SK-N-SH (cell line): ENCODE results near the gene C11orf68. TPM values are rescaled to one million over a fixed set of nuclear protein-coding genes. Genes with fewer than 3 reads are reported as not detected.
A peak's percentile ranks its signal among the peaks of the same experiment; 100 is the strongest.

Experiments used
- CTCF ChIA-PET: fragments of 300-600, 350-600 bp; formaldehyde crosslinking; extraction: SDS; loops from one replicate; lab custom pipeline; 2021; lab: Yijun Ruan, JAX
- POLR2A ChIA-PET: fragments of 350-600 bp; sonication (Branson Sonifier 250); formaldehyde crosslinking; extraction: SDS; loops from one replicate; lab custom pipeline; 2020; ENCODE audit warnings: antibody characterized with exemption, inconsistent platforms; lab: Yijun Ruan, JAX
- DNase-seq: peaks from one replicate; pipeline ENCODE4 v3.0.0; 2012
- H2AFZ ChIP-seq: fragments of 200-600 bp; sonication (generic); 2 replicates; pipeline ENCODE4 v1.8.1; 2016; ENCODE audit warnings: antibody characterized with exemption, mild to moderate bottlenecking, low read depth
- H3F3A ChIP-seq: fragments of 200-600 bp; sonication (generic); replicated peaks from 2 replicates; pipeline ENCODE3; 2016; ENCODE audit warnings: antibody characterized with exemption, mild to moderate bottlenecking; ENCODE audit not compliant: insufficient read depth
- H3K27ac ChIP-seq, 2 experiments: fragments of 200-500 bp in 1 of 2; fragments of 200-600 bp in 1 of 2; sonication (Bioruptor generic) in 1 of 2; sonication (generic), shearing (Covaris generic) in 1 of 2; 2 replicates each; pipeline versions ENCODE4 v1.5.1 to v1.6.1; 2014 to 2016; ENCODE audit warnings: low read depth in 2 of 2, inconsistent platforms in 1 of 2, low read length in 1 of 2, mild to moderate bottlenecking in 1 of 2, mixed read lengths in 1 of 2
- H3K27me3 ChIP-seq: fragments of 200-600 bp; sonication (generic), shearing (Covaris generic); 2 replicates; pipeline ENCODE4 v1.6.1; 2016; ENCODE audit warnings: mixed run types; ENCODE audit not compliant: insufficient read depth
- H3K36me3 ChIP-seq, 2 experiments: fragments of 200-500 bp in 1 of 2; fragments of 200-600 bp in 1 of 2; sonication (Bioruptor generic) in 1 of 2; sonication (generic) in 1 of 2; replicated peaks in 1 of 2; 2 replicates each; pipeline versions ENCODE3 to v1.5.1; 2014 to 2016; ENCODE audit warnings: low read length in 1 of 2, mild to moderate bottlenecking in 1 of 2; ENCODE audit not compliant: insufficient read depth in 2 of 2, control insufficient read depth in 1 of 2
- H3K4me1 ChIP-seq, 2 experiments: fragments of 200-500 bp in 1 of 2; fragments of 200-600 bp in 1 of 2; sonication (Bioruptor generic) in 1 of 2; sonication (generic), shearing (Covaris generic) in 1 of 2; 2 replicates each; pipeline versions ENCODE4 v1.5.1 to v1.6.1; 2014 to 2016; ENCODE audit warnings: low read depth in 1 of 2, low read length in 1 of 2, mixed run types in 1 of 2; ENCODE audit not compliant: insufficient read depth in 2 of 2, control insufficient read depth in 1 of 2
- H3K4me2 ChIP-seq: fragments of 200-600 bp; sonication (generic), shearing (Covaris generic); 2 replicates; pipeline ENCODE4 v1.6.1; 2017; ENCODE audit warnings: mixed run types
- H3K4me3 ChIP-seq, 2 experiments: fragments of 200-500 bp in 1 of 2; fragments of 200-600 bp in 1 of 2; sonication (Bioruptor generic) in 1 of 2; sonication (generic), shearing (Covaris generic) in 1 of 2; 2 replicates each; pipeline versions ENCODE4 v1.5.1 to v1.8.1; 2014 to 2016; ENCODE audit warnings: low read depth in 2 of 2, inconsistent platforms in 1 of 2, low read length in 1 of 2, mild to moderate bottlenecking in 1 of 2, mixed read lengths in 1 of 2, moderate library complexity in 1 of 2
- H3K79me2 ChIP-seq: fragments of 200-600 bp; sonication (generic); 2 replicates; pipeline ENCODE4 v1.8.1; 2017; ENCODE audit warnings: mild to moderate bottlenecking; ENCODE audit not compliant: insufficient read depth
- H3K9ac ChIP-seq: fragments of 200-600 bp; sonication (generic); 2 replicates; pipeline ENCODE4 v1.6.1; 2017; ENCODE audit warnings: mixed run types
- H3K9me2 ChIP-seq: fragments of 200-600 bp; sonication (generic); 2 replicates; pipeline ENCODE4 v1.6.1; 2017; ENCODE audit warnings: mixed run types
- H3K9me3 ChIP-seq: fragments of 200-600 bp; sonication (generic); 2 replicates; pipeline ENCODE4 v1.6.1; 2017; ENCODE audit warnings: mixed run types, mild to moderate bottlenecking, moderate library complexity
- H4K20me1 ChIP-seq: fragments of 200-600 bp; sonication (generic); 2 replicates; pipeline ENCODE4 v1.6.1; 2017; ENCODE audit warnings: mild to moderate bottlenecking, mixed run types; ENCODE audit not compliant: insufficient read depth
- CHD2 ChIP-seq: fragments of 150-350 bp; IDR thresholded peaks from 2 replicates; pipeline ENCODE4 v1.6.1; 2018; ENCODE audit warnings: low read length; ENCODE audit not compliant: partially characterized antibody
- EP300 ChIP-seq, 2 experiments: IDR thresholded peaks; 2 replicates each; pipeline versions ENCODE4 v1.4.0 to v1.6.1; 2012; ENCODE audit warnings: borderline replicate concordance in 1 of 2, low read depth in 1 of 2, low read length in 1 of 2
- GABPA ChIP-seq: IDR thresholded peaks from 2 replicates; pipeline ENCODE4 v1.4.0; 2012; ENCODE audit warnings: low read depth, mild to moderate bottlenecking
- GATA2 ChIP-seq: sonication (generic); formaldehyde crosslinking; IDR thresholded peaks from 2 replicates; pipeline ENCODE4 v1.5.0; 2020; ENCODE audit warnings: mild to moderate bottlenecking, missing genetic modification reagents
- JUND ChIP-seq: IDR thresholded peaks from 2 replicates; pipeline ENCODE4 v1.4.0; 2012
- MEF2A ChIP-seq: IDR thresholded peaks from 2 replicates; pipeline ENCODE4 v1.4.0; 2012; ENCODE audit warnings: low read depth, borderline replicate concordance
- MXI1 ChIP-seq: IDR thresholded peaks from 2 replicates; pipeline ENCODE4 v1.6.1; 2012; ENCODE audit warnings: mild to moderate bottlenecking, low read depth, low read length, improper control_type of control experiment
- POLR2AphosphoS5 ChIP-seq: IDR thresholded peaks from 2 replicates; pipeline ENCODE4 v1.6.1; 2012; ENCODE audit warnings: low read depth, low read length
- RCOR1 ChIP-seq: fragments of 150-350 bp; IDR thresholded peaks from 2 replicates; pipeline ENCODE4 v1.6.1; 2017; ENCODE audit warnings: antibody characterized with exemption, low read length
- RFX5 ChIP-seq: IDR thresholded peaks from 2 replicates; pipeline ENCODE4 v1.6.1; 2012; ENCODE audit warnings: mild to moderate bottlenecking, improper control_type of control experiment, low read length
- SIN3A ChIP-seq: IDR thresholded peaks from 2 replicates; pipeline ENCODE4 v1.6.1; 2012; ENCODE audit warnings: low read depth, mild to moderate bottlenecking, low read length, moderate library complexity, borderline replicate concordance
- SMC3 ChIP-seq: IDR thresholded peaks from 2 replicates; pipeline ENCODE4 v1.6.1; 2012; ENCODE audit warnings: low read depth, low read length, improper control_type of control experiment
- TAF1 ChIP-seq: IDR thresholded peaks from 2 replicates; pipeline ENCODE4 v1.6.1; 2012; ENCODE audit warnings: low read depth, mild to moderate bottlenecking, low read length, moderate library complexity, borderline replicate concordance
- TCF12 ChIP-seq: IDR thresholded peaks from 2 replicates; pipeline ENCODE4 v1.4.0; 2012
- YY1 ChIP-seq: IDR thresholded peaks from 2 replicates; pipeline ENCODE4 v1.4.0; 2012; ENCODE audit warnings: low read depth, mild to moderate bottlenecking
- WGBS: methylation state at CpG from one replicate; pipeline ENCODE4 v1.1.6; 2017; ENCODE audit warnings: low lambda C conversion rate; 5-methylcytosine and 5-hydroxymethylcytosine counted together
- polyA plus RNA-seq, 3 experiments: library from polyadenylated mRNA; depleted of rRNA; stranded (reverse); fragments of >200 nt; gene quantifications; 2 replicates each; pipeline ENCODE4 v1.2.3, GENCODE V29; 2012
- TF ChIP-seq, protein P1 (sequence below): IDR thresholded peaks from 2 replicates; pipeline ENCODE4; 2012
- TF ChIP-seq, protein P2 (sequence below): IDR thresholded peaks from 2 replicates; pipeline ENCODE4 v1.4.0; 2012; ENCODE audit warnings: low read depth, borderline replicate concordance

C11orf68 gene
- polyA plus RNA-seq, 1 of the 3 experiments (the other 2 are of a cell fraction): 65.3 TPM

DNA sequence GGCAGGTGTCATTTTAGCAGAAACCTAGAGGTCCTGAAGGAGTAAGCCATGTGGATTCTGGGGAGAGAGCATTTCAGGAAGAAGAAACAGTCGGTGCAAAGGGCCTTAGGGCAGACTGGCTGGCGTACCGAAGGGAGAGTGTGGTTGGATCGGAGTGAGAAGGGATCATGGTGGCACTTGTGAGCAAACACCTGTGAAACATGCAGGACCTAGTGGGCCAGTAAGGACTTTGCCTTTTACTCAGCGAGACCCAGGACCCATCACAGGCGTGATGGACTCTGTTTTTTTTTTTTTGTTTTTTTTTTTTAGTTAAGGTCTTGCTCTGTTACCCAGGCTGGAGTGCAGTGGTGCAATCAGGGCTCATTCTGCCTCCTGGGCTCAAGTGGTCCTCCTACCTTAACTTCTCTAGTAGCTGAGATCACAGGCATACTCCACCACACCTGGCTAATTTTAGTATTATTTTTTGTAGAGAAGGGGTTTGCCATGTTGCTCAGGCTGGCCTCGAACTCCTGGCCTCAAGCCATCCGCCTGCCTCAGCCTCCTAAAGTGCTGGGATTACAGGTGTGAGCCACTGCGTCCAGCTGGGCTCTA, 23.0 kb upstream of the C11orf68 start:
- H3K4me1 ChIP-seq: peaks cover 0 to 12% of the 10 kb centered on the region in 2 experiments; a peak in 2 of 4 replicates
- POLR2A ChIA-PET: no interaction called here
- peaks cover 12% of the 10 kb centered on the region for H3F3A ChIP-seq
- H3K4me3 ChIP-seq: no peak overlapping the region
- H3K27me3 ChIP-seq: no peaks in the 10 kb centered on the region
- H2AFZ ChIP-seq: peak overlapping the region; percentile 80
- TF ChIP-seq POLR2AphosphoS5: no peak
- no peak for TF ChIP-seq MEF2A
- TF ChIP-seq SIN3A: no peak
- TF ChIP-seq TAF1: no peak
- TF ChIP-seq RCOR1: no peak
- no peak for TF ChIP-seq TCF12
- no peak for TF ChIP-seq CHD2
- TF ChIP-seq, protein P1, sequence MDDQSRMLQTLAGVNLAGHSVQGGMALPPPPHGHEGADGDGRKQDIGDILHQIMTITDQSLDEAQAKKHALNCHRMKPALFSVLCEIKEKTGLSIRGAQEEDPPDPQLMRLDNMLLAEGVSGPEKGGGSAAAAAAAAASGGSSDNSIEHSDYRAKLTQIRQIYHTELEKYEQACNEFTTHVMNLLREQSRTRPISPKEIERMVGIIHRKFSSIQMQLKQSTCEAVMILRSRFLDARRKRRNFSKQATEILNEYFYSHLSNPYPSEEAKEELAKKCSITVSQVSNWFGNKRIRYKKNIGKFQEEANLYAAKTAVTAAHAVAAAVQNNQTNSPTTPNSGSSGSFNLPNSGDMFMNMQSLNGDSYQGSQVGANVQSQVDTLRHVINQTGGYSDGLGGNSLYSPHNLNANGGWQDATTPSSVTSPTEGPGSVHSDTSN: no peak
- TF ChIP-seq GATA2: no peak
- no peak for TF ChIP-seq GABPA
- TF ChIP-seq JUND: no peak
- TF ChIP-seq MXI1: no peak
- TF ChIP-seq RFX5: no peak
- TF ChIP-seq EP300 (IDR thresholded peaks at IDR 0.05; ENCODE audit: borderline replicate concordance in 1 of 2, low read depth in 1 of 2, low read length in 1 of 2): no peak
- TF ChIP-seq SMC3: no peak
- TF ChIP-seq YY1: no peak
- TF ChIP-seq, protein P2, sequence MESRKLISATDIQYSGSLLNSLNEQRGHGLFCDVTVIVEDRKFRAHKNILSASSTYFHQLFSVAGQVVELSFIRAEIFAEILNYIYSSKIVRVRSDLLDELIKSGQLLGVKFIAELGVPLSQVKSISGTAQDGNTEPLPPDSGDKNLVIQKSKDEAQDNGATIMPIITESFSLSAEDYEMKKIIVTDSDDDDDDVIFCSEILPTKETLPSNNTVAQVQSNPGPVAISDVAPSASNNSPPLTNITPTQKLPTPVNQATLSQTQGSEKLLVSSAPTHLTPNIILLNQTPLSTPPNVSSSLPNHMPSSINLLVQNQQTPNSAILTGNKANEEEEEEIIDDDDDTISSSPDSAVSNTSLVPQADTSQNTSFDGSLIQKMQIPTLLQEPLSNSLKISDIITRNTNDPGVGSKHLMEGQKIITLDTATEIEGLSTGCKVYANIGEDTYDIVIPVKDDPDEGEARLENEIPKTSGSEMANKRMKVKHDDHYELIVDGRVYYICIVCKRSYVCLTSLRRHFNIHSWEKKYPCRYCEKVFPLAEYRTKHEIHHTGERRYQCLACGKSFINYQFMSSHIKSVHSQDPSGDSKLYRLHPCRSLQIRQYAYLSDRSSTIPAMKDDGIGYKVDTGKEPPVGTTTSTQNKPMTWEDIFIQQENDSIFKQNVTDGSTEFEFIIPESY: no peak
- CTCF ChIA-PET: interaction anchor here (1.2 kb wide), 1 partner anchor 11 kb away, joined by 5 read pairs; no protein-coding TSS in a partner anchor
- H3K79me2 ChIP-seq: no peaks in the 10 kb centered on the region
- H3K27ac ChIP-seq: peak overlapping the region in 1 of 2 experiments; percentile 65; a peak in 2 of 4 replicates
- peak overlapping the region; percentile 28; the same call in 1 of the 2 replicates for H3K9ac ChIP-seq
- no peaks in the 10 kb centered on the region for H4K20me1 ChIP-seq
- 71% methylated on average over 9 of the region's 9 CpGs for WGBS
- no peaks in the 10 kb centered on the region for H3K9me2 ChIP-seq
- peak overlapping the region; percentile 58; the same call in 1 of the 2 replicates for H3K4me2 ChIP-seq
- DNase-seq: no peak
- no peaks in the 10 kb centered on the region for H3K36me3 ChIP-seq
- H3K9me3 ChIP-seq: no peaks in the 10 kb centered on the region
